COLO668 (cell line): ENCODE data around the gene CCDC136.

Source experiments
- DNase-seq: peaks from one replicate; lab custom pipeline; 2025; ENCODE audit not compliant: unreplicated experiment; lab: John Stamatoyannopoulos, UW

The CCDC136 gene

DNA sequence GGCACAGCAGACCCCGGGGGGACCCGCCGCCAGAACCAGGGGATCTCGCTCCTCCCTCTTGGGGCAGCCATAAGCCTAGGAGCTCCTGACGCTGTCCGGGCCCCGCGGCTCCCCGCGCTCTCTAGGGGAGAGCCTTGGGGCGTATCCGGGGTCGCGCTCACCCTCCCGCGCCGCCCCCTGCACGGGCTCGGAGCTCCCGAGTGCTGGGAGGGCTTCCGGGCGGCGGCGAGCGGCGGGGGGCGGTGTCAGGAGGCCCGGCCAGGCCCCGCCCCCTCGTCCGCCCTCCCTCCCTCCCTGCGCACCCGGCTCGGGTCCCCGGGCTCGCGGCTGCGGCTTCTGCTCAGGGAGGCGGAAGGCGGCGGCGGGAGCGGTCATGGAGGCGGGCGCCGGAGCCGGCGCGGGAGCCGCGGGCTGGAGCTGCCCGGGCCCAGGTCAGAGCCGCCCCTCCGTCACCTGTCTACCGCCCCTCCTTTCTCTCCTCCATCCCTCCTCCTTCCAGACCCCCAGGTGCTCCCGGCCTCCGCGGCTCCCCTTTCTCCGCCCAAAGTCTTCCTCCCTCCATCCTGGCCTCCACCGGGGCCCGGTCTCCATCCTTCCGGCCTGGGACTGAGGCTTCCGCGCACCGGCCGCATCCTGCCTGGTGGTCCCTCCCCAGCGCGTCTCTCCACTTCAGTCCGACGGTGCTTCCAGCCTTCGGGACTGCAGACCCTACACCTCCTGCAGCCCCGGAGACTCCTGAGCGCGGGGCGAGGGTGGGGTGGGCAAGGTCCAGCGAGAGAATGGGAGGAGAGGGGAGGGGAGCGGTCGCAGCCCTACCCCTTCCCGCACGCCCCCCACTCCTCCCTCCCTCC lies at the start of gene CCDC136:
Gene CCDC136 (plus strand): TSS at position 848 of the 851 bp plus-strand sequence. CDS start 444 bp downstream, outside the sequence.
- peak; percentile 82 for DNase-seq

DNA sequence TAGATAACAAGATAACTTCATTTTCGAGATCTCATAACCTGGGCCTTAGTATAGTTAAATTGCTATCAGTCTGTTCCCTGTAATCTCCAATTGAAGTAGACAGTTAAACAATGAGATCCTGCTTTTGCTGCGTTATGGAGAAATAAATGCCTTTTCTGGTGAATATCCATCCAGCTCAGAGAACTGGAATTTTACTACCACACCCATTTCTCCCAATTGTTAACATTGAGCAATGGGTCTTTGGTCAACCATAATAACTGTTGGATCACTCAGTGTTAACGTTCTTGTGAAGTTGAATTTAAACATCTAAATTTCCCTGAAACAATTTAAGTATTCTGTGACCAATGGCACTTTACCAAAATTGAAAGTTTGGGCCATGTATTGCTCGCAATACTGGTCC lies 49.6 kb upstream of the CCDC136 start:
- DNase-seq: no peak

DNA sequence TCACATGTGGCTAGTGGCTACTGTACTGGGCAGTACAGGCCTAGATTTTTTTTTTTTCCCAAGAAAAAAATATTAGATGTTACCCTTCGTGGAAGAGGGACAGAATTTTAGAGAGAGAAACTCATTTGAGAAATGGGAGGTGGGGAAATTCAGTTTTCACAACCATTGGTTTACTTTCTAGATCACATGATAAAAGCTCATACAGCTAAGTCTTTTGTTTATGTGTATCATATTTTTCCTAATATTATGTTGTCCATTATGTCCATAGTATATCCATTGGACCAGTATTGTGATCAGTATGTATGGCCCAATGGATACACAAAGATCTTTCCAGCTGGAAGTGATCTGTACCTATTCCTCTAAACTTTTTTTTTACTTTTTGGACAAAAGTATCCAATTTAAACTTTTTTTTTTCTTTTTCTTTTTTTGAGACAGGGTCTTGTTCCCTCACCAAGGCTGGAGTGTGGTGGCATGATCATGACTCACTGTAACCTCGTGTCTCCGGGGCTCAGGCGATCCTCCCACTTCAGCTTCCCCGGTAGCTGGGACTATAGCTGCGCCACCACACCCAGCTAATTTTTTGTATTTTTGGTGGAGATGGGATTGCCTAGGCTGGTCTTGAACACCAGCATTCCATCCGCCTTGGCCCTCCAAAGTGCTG lies 48.5 kb upstream of the CCDC136 start:
- DNase-seq: no peak

DNA sequence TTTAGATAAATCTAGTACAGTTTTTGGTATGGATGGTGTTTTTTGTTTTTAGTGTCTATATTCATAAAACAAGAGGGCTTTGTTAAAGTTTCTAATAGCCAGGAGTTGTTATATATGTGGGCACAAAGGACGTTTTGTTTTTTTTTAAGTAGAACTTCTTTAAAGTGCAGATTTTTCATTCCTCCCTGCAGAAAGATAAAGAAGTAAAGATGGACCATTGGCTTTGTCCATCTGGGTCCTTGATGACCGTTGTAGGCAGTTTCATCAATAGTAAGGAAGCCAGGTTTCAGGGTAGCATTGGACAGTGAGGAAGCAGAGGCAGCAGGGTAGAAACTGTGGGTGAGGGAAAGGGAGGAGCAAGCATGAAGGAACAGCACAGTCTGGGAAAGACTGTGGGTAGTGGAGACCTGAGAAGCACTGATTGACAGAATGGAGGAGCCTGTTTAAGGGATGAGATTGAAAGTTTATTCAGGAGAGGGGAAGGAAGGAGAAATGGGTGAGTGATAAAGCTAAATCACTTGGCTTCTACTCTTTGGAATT lies 47.3 kb upstream of the CCDC136 start:
- no peak for DNase-seq

DNA sequence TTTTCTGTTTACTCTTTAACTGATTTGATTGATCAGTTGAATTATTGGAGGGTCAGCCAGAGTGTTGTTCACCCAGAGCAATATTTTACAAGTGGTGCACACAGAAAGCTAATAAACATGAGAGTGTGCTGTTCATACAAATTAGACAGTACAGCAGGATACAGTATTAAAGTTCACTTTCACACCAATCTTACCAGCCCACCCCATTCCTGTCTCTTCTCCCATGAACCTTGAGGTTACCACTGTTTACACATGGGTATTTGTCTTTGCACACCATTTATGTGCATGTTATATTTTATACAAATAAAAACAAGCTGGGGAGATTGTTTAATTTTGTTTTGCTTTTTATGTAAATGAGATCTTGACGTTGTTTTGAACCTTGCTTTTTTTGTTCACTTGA lies 46.1 kb upstream of the CCDC136 start:
- DNase-seq: no peak

DNA sequence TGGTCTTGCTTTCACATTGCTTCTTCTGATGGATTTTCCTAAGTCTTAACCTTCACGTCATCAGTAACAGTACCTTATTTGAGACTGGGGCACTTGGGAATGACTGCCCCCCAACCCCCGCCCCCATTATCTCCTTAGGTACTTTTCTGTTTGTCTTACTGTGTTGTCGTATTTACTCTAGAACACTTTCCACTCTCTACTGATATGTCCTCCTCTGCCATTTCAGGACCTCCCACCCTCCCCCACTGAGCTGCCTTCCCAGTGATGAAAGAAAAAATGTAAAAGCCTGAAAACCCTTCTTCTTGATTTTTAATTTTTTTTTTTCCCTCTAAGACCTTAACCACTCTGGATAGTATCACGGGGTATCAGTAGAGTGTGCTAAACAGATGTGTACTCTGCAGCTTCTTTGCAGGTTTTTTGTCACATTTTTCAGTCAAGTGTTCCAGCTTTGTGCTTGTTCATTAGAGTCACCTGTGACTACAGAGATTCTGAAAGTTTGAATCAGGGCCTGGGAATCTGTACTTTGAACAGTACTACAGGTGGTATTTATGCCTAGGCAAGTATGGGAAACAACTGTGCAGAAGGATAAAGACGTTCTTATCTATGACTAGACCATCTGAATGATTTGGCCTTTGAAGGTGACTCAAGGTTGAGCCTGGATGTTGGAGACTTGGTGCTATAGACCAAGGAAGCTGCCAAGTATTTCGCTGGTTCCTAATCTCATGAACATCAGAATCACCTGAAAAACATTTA lies 44.3 kb upstream of the CCDC136 start:
- no peak for DNase-seq

DNA sequence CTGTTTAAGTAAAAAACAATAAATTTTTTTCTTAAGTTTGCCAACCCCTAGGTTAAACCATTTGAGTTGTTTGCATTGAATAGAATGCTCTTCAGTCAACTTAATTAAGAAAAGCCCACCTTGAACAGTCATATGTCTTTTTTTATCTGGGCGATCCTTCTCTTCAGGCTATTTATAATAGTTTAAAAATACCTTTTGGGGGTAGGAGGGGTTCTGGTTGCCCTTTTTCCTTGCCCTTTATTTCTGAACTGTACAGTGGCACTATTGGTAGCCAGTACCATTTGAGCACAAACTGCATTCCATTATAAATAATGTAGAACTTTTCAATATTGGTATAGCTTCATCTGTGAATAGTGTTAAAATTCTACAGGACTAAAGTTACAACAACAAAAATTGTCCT lies 39.5 kb upstream of the CCDC136 start:
- DNase-seq: no peak

DNA sequence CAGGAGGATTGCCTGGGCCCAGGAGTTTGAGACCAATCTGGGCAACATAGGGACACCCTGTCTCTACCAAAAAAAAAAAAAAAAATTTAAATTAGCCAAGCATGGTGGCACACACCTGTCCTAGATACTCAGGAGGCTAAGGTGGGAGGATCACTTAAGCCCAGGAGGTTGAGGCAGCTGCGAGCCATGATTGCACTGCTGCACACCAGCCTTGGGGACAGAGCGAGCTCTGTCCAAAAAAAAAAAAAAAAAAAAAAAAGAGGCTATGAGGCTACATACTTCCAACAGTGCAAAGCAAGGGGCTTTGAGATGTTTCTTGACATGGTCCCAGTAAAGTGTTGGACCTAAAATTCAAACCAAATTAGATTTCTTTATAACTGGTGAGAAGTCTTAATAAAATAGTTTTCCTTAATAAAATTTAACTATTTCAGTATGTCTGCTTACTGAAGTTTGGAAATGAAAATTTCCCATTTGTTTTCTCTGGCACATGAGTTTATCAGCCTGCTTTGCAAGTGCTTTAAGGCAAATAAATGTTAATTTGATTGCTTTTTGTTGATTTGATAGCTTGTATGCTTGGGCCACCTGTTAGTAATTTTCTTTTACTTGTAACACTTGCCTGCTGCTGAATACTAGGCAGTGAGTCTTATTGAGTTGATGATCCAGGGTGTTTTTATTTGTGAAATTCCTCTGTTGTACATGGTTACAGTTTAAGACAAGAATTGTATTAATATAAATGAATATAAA lies 36.5 kb upstream of the CCDC136 start:
- DNase-seq: no peak

DNA sequence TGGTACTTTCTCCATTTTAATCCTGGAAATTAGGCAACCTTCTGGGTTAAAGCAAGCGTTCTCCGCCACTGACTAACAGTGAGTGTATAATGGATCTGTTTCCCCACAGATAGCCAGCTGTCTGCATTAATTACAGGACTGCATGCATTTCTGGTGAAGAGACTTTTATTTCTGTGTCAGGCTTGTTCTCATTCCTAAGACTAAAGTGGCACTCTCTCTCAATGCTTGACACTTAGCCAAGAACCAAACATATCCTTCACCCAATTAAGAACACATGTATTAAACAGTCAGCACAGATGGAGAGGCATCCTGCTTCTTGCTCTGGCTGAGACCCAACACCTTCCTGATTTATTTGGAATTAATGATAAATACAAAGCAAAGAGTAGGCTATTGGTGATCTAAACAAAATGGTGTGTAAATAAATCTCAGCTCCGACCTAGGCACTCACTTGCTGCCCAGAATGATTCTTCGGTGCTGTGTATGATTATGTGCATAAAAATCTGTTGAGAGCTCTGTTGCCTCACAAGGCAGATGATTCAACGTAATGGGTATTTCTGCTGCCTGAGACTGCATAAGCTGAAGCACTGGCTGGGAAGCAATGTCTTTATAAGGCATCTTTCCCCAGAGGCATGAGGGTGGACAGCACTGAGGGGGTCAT lies 35.8 kb upstream of the CCDC136 start:
- DNase-seq: no peak

DNA sequence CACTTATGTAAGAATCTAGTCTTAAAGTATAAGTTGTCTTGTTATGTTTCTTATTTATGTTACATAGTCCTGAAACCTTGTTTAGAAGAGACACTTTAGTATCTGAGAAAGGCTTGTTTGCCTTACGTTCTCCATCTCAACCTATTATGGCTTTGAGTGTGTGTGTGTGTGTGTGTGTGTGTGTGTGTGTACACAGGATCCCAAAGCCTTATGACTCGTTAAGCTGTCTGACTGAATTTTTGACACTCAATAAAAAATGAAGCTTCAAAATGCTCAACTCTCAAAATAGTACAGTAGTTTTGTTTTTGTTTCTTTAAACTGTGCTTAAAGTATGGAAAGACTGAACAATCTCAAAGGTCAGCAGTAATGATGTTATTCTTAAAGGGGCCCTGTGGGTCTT lies 34.6 kb upstream of the CCDC136 start:
- DNase-seq: no peak

DNA sequence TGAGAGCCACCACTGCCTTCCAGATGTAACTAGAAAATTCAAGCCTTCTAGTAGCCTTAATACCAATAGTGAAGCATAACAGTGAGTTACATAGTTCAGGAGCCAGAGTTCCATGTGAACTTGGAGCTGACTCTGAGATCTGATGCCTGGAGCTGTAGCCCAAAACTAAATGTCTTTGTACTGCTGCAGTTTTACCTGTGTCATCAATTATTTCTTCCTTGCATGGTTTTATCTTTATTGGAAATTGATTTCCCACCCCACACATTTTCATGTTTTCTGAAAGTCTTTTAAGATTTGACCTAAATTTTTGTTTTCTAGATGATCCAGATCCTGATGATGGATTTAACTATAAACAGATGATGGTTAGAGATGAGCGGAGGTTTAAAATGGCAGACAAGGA lies 33.2 kb upstream of the CCDC136 start:
- DNase-seq: no peak

DNA sequence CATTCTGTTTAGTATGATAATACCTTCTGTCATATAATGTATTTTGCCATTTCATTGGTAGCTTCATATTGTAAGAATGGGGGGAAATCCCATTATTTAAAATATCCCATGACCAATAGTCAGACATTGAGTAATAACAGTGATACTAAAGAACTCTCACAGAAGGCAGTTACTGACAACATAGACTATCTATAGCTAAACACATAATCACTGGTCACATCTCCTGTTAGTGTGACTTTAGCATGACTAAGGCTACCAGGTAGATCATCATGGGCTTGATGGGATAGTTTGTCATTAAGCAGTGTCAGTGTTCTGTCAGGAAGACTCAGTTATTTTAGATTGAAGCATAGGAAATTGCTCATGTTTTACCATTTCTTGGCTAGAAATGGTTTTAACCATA lies 32.5 kb upstream of the CCDC136 start:
- no peak for DNase-seq

DNA sequence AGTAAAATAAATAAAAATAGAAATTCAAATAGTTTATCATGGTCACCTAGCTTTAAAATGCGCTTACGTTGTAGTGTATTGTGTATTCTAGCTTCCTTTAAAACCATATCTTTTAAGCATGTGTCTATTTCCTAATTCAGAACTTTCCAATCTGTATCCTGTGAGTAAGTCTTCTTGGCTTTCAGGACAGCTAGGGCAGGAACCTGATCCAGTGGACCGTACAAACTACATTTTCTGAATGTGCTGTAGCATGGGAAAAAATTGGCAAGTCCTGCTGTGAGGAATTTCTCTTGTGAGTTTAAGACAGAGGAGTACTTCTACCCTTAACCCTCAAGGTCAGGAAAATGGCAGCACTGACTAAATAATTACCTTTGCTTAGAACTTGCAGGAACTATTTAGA lies 28.2 kb upstream of the CCDC136 start:
- DNase-seq: no peak

DNA sequence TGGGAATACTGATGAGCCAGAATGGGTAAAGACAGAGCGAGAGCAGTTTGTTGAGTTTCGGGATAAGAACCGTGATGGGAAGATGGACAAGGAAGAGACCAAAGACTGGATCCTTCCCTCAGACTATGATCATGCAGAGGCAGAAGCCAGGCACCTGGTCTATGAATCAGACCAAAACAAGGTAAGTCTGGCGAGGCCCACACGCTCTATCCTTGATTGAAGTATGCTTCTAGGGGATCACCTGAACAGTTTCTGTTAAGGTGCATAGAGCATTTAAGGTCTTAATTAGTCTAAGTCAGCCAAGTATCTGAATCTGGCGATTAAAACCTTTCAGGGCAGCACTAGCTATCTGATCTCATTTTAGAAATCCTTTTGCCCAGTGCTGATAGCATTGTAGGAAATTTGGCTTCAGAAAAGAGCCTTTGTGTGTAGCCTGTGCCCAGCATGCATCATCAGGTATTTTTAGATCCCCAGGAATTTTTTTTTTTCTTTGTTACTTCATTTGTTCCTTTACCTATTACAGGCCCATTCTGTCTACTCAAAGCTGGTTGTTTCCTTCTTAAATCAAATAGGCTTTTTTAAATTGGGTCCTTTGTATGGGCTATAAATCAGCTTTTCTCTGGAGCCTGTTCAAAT lies 24.2 kb upstream of the CCDC136 start:
- DNase-seq: no peak

DNA sequence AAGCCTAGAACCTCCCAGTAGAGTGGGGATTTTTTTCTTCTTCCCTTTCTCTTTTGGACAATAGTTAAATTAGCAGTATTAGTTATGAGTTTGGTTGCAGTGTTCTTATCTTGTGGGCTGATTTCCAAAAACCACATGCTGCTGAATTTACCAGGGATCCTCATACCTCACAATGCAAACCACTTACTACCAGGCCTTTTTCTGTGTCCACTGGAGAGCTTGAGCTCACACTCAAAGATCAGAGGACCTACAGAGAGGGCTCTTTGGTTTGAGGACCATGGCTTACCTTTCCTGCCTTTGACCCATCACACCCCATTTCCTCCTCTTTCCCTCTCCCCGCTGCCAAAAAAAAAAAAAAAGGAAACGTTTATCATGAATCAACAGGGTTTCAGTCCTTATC lies 21.5 kb upstream of the CCDC136 start:
- no peak for DNase-seq

DNA sequence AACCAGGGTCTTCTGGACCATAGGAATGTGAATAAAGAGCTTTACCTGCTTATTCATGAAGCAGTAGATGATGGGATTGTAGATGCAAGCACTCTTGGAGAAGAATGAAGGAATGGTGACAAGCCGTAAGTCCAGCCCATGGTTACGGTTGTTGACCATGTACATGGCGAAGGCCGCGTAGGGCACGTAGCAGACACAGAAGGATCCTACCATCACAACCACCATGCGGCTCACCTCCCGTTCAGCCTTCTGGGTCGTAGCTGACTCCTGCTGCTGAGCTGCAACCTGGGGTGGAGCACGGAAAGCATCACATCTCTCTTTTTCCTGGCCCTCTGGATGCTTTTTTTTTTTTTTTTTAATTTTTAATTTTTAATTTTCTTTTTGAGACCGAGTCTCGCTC lies 18.2 kb upstream of the CCDC136 start:
- DNase-seq: no peak

DNA sequence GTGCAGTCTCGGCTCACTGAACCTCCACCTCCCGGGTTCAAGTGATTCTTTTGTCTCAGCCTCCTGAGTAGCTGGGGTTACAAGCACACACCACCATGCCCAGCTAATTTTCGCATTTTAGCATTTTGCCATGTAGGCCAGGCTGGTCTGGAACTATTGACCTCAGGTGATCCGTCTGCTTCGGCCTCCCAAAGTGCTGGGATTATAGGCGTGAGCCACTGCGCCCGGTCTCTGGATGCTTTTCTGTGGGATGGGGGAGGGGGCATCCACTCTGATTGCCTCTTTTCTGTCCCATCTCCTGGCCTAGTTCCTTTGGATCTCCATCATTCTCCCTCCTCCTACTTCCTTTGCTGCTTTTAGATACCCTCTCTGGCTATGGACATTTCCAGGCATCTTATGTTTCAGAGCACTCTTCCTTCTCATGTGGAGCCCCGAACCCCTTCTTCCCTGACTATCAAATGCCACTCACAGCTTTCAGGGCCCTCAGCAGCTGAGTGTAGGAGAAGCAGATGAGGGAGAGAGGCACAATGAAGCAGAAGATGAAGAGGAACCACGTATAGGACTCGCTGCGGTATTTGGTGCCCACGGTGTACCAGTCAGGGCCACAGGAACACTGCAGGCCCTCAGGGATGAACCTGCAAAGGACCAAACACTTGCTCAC lies 17.6 kb upstream of the CCDC136 start:
- no peak for DNase-seq

DNA sequence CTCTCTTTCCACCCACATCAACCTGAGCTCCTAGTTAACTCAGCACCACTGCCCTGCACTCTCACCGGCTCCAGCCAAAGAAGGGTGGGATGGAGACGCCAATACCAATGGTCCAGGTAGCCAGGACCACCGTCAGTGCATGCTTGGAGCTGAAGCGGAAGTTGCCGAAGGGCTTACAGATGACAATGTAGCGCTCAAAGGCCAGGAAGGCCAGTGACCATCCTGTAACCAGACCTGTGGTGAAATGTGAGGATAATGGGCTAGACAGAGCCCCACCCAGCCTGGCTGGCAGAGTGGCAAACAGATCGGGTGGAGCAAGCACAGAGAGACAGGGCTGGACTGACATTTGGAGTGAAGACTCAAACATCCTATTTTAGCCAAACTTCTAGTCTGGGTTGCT lies 16.8 kb upstream of the CCDC136 start:
- DNase-seq: no peak

DNA sequence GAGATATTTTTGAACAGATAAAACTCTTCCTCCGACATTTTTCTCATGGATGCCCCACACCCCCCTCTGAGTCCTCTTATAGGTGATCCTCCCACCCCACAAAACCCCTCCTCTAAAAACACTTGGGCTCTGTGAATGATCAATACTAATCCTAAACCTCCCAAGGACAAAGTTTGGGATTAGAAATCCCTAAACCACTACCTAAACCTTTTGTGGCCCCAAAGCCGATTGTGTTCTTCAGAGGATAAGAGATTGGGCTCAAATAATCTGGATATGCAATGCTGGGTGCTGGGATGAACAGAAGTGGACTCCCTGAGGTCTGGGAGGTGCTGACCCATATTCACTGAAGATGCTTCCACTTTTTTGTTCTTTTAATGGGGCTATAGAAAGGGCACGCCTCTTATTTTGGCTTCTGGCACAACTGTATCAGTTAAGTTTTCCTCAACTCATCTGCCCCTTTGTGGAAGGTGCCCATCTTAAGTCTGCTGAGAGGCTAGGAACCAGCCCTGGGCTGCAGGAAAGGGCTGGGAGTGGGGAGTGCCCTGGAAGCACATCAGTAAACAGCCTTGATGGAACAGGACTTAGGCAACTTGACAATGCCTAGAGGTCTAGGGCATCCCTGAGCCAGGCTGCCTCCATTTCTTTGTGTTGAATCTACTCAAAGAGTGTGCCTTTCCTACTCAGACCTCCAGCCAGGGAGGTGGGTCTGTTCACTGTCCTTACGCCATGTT lies 15.9 kb upstream of the CCDC136 start, which contains the start of gene OPN1SW:
Gene OPN1SW (minus strand): TSS at position 51 of the 731 bp plus-strand sequence. CDS start 13 bp downstream, at position 38.
- DNase-seq: no peak
